ENCODE data around the gene RALGPS1.

DNA sequence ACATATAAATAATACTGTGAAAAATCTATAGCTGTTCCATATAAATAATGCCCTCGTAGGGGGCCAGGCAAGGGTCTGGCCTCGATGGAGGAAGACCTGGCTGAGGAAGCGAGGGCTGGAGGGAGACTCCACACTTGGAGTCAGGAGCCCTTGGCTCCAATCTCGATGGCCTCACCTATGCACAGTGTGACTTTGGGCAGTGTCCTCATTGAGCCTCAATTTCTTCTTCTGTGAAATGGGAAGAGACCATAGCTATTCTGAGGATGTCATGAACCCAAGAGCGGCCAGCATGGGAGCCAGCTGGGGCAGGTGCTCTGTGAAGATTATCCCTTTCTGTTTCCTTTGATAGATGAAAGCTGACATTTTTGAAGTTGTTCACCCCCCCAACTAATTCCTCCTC, 183.1 kb downstream of the RALGPS1 start:
- TF ChIP-seq POLR2AphosphoS5 (IDR thresholded peaks at IDR 0.05; ENCODE audit: low read depth, low read length): no peak
- no peak for TF ChIP-seq SUZ12 (IDR thresholded peaks at IDR 0.05; ENCODE audit: low read length)
- no peak for TF ChIP-seq EZH2 (IDR thresholded peaks at IDR 0.05; ENCODE audit: low read depth, low read length, severe bottlenecking)
- no peak for TF ChIP-seq TAF1 (IDR thresholded peaks at IDR 0.05; ENCODE audit: low read depth, low read length)
- TF ChIP-seq EP300 (IDR thresholded peaks at IDR 0.05; ENCODE audit: borderline replicate concordance in 1 of 2, low read depth in 2 of 2, low read length in 2 of 2): no peak
- TF ChIP-seq TEAD4 (IDR thresholded peaks at IDR 0.05; ENCODE audit: low read depth, low read length): no peak
- TF ChIP-seq, protein P1, sequence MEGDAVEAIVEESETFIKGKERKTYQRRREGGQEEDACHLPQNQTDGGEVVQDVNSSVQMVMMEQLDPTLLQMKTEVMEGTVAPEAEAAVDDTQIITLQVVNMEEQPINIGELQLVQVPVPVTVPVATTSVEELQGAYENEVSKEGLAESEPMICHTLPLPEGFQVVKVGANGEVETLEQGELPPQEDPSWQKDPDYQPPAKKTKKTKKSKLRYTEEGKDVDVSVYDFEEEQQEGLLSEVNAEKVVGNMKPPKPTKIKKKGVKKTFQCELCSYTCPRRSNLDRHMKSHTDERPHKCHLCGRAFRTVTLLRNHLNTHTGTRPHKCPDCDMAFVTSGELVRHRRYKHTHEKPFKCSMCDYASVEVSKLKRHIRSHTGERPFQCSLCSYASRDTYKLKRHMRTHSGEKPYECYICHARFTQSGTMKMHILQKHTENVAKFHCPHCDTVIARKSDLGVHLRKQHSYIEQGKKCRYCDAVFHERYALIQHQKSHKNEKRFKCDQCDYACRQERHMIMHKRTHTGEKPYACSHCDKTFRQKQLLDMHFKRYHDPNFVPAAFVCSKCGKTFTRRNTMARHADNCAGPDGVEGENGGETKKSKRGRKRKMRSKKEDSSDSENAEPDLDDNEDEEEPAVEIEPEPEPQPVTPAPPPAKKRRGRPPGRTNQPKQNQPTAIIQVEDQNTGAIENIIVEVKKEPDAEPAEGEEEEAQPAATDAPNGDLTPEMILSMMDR (IDR thresholded peaks at IDR 0.05; ENCODE audit: control extremely low read depth in 1 of 3, insufficient read depth in 1 of 3, low read depth in 1 of 3, low read length in 3 of 3): no peak
- no peak for TF ChIP-seq SIX5 (IDR thresholded peaks at IDR 0.05; ENCODE audit: low read depth, low read length)
- no peak for TF ChIP-seq RFX5 (IDR thresholded peaks at IDR 0.05; ENCODE audit: borderline replicate concordance, low read depth, low read length)
- TF ChIP-seq TCF12 (IDR thresholded peaks at IDR 0.05; ENCODE audit: low read depth, low read length): no peak
- TF ChIP-seq RAD21 (IDR thresholded peaks at IDR 0.05 in 1 of 2, conservative IDR thresholded peaks at IDR 0.05 in 1 of 2; ENCODE audit: low read depth in 2 of 2, low read length in 2 of 2): no peak
- TF ChIP-seq POLR2A (IDR thresholded peaks at IDR 0.05; ENCODE audit: control extremely low read depth in 1 of 2, low read depth in 2 of 2, low read length in 2 of 2): no peak
- no peak for TF ChIP-seq SIN3A (conservative IDR thresholded peaks at IDR 0.05 in 1 of 2, IDR thresholded peaks at IDR 0.05 in 1 of 2; ENCODE audit: low read depth in 1 of 2, low read length in 2 of 2)

Measured in H1 (cell line).